Stimulated activated CD4-positive, alpha-beta T cell treated with anti-CD3 and anti-CD28 coated beads, Interleukin-1b, Interleukin-23, amount 100 ng/mL, for 1 hour (primary cell): ENCODE measurements around the gene ODC1.

Experiments
- DNase-seq, 2 donors: peaks; one replicate each; pipeline ENCODE4 v3.0.0-alpha.2; 2020; ENCODE audit warnings: low read depth in 2 of 2

Gene ODC1

DNA sequence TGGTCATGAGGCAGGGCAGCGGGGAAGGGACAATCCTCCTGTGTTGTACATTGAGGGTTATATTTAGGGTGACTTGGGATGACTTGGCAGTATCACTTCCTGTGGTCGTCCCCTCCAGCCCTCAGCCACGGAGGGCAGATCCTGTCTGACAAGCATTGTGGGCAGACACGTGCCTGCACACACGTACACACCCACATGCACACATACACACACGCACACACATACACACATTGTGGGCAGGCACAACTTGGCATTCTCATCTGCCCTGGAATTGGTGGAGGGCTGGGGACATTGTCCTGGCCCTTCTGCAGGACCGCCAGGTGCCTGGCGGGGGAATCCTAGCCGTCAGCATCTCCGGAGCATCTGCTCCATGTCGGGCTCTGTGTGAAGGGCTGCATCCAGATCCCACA is 47.6 kb downstream of the ODC1 start:
- DNase-seq: no peak

DNA sequence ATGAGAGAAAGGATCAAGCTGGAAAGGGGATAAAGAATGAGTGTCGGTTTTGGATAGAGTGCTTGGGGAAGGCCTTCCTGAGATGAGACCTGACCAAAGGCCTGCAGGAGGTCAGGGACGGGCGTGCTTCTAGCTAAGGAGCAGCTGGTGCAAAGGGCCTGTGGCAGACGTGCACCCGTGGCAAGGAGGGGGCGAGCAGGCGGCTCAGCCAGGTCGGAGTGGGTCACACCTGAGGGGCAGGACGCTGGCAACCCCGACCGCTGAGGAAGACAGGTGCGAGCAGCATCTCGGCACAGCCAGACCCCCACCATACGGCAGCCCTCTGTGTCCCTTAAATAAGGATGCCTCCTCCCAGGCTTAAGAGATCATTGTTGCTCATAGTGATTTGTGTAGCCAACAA is 48.1 kb downstream of the ODC1 start:
- no peak for DNase-seq

DNA sequence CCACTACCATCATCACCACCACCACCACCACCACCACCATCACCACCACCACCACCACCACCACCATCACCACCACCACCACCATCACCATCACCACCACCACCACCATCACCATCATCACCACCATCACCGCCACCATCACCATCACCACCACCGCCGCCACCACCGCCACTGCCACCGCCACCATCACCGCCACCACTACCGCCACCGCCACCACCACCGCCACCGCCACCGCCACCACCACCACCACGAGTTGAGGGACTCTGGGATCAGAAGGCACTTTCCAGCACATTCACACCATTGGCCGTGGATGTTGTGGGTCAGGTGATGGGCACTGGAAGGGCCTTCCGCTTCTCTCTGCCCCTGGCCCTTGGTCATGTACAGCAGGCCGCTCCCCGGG is 48.8 kb downstream of the ODC1 start:
- DNase-seq: no peak

DNA sequence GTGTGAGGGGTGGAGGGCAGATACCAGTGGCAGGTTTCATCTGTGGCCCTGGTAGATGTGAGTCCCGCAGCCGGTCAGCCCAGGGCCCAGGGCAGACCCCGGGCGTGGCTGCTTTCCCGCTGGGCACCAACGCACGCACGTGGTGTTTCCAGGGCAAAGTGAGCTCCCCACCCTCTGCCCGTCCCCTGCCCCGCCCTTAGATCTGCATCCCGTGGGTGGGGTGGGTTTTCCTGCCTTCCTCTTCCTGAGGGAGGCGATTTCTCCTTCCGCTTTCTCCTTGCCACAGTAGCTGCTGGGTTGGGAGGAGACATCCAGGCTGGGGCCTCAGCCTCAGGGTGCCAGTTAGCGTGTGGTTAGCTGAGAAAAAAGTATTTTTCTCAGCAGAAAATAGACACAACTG is 49.6 kb downstream of the ODC1 start:
- DNase-seq: no peak

DNA sequence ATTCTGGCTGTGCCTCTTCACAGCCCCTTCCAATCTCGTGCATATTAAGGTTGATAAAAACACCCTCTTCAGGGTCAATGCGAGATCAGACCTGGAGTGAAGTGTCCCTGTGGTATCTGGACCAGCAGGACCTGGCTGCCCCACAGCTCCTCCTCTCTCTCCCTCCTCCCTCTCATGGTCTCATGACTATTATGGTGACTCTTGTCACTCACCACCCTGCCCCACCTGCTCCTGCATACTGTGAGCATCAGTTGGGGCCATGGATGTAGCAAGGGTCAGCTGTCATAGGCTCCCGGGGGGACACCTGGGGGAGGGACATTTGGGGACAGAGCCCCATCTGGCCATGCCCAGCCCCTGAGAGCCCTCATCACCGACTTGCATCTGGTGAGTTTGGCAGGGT is 50.2 kb downstream of the ODC1 start:
- no peak for DNase-seq

DNA sequence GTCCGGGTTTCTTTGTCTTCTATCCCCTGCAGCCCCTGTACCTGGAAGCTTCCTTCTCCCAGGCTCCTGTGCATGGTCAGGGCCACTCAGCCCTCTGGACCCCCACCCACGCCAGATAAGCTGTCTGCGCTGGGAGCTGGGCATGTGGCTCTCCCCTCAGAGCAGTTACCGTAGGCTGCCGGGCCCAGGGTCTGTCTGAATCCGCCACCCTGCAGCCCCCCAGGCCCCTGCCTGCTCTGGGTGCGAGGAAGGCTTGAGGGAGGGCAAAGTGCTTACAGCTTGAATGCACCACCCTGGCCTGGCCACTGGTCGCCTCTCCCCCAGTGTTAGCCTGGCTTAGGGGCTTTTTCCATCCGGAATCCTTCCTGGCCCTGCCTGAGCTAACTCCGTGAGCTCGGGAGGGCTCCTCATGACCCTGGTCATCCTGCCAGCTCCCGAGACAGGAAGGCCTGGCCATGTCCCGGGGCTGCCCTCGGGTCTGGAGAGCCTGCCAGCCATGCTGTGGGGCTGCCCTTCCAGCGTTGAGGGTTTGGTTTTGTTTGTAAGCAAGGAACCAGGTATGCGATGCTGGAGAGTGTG is 50.7 kb downstream of the ODC1 start:
- no peak for DNase-seq

DNA sequence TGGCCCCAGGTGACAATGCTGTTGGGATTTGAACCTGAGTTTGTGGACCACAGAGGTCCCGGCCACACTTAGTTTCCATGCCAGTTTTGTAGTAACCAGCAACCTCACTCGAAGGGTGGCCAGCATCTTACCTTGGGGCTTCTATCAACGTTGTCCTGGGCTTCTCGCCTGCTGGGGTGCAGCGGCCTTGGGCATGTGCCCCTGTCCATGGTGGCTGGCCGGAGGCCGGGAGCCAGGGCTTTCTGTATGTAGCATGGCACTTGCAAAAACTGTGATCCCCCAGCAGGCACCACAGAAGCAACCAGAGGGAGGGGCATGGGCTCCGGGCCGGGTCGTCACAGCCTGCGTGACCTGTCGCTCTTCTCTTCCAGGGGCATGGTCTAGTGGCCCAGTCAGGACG is 51.7 kb downstream of the ODC1 start:
- no peak for DNase-seq

DNA sequence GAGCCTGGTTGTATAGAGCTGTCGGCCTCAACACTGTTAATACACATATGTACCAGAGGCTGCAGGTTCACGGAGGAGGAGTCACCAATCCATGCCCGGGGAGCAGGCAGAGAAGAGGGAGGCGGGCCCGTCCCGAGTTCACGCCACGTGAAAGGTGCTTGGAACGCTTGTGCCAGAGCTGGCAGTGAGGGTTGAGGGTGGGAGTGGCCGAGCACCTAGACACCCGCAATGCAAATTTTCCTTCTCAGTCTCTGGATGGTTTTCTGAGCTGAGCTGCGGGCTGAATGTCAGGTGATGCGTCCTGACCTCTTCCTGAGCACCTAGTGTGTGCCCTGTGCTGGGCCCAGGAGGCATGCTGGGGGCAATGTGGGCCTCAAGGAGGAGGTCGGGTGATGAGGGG is 52.2 kb downstream of the ODC1 start:
- no peak for DNase-seq

DNA sequence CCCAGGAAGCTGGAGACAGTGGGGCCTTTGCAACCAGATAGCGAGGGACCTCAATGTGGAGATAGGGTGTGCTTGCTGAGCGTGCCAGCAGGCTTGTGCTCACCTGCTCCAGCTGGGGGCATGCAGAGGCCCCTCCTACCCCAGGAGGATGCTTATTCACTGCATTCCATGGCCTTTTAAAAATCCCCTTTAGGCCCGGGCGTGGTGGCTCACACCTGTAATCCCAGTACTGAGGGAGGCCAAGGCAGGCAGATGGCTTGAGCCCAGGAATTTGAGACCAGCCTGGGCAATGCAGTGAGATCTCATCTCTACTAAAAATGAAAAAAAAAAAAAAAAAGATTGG is 54.5 kb downstream of the ODC1 start:
- no peak for DNase-seq

DNA sequence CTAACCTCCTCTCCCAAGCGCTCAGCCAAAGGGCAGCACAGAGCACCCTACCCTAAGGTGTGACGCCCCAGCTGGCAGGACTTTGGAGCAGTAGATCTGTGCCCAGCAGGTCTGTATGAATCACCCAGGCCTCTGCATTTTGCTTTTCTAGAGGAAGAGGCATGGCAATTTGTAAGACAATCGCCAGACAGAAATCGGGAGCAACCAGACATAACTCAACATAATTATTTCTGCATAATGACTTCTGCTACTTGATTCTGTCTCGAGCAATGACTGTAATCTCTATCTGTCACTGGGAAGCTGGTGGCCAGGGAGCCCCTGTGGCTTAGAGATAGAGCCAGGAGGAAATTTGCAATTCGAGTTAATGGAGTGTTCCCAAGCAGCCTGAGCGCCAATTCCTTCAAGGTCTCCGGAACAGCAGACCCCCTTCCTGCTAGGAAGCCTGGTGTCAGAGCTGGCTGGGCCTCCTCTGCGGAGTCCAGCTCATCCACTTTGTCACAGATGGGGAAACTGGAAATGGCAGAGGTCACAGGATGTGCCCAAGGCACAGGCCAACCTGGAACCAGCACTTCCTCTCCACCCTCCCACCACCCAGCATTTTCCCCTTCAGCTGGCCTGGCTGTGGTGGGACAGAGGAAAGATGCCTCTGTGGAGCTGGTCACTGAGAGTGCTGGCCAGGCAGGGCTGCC is 55.0 kb downstream of the ODC1 start:
- DNase-seq: no peak

DNA sequence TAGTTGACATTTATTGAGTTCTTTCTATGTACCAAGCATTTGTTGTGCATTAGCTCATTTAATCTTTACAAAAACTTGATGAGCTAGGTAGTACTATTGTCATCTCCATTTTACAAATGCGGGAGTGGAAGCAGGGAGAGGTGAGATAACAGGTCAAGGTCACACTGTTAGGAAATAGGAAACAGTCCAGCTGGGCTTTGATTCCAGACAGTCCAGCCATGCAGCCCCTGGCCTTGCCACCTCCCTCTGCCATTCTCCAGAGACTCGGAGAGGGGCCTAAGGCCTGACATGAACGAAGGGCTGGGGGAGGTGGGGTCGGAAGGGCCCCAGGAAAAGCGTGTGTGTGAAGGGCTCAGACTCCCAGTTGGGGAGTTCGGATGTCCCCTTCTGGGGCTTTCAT is 55.6 kb downstream of the ODC1 start:
- no peak for DNase-seq

DNA sequence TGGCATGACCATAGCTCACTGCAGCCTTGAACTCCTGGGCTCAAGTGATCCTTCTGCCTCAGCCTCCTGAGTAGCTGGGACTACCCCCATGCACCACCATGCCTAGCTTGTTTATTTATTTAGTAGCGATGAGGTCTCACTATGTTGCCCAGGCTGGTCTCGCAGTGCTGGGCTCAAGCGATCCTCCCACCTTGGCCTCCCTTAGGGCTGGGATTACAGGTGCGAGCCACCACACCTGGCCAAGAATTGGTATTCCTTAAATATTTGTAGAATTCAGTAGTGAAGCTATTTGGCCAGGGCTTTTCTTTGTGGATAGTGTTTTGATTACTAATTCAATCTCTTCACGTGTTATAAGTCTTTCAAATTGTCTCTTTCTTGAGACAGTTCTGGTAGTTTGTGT is 56.0 kb downstream of the ODC1 start:
- DNase-seq: no peak

DNA sequence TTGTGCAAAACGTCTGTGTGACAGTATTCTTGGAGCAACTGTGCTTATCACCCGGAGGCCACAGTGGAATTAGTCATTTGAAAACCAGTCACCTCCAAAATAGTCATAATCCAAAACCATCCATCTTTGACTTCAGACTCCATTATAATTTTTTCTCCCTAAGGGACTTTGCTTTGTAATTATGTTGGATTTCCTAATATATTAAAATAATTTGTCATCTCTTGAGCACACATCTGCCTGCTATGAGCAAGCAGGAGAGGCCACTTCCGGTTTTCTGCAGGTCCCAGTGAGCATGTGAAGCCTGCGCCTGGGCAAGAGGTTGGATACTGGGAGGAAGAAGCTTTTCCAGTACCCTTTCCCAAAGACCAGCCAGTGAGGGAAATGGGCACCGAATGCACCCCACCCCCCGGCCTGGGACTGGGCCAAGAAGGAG is 57.7 kb downstream of the ODC1 start:
- DNase-seq: no peak
